Stimulated activated CD4-positive, alpha-beta T cell treated with anti-CD3 and anti-CD28 coated beads, Interleukin-4, amount 100 ng/mL, for 48 hours (primary cell): ENCODE results near the gene NCOA1.
"Not testable (repeated sequence)": the region's sequence is repeated elsewhere in the genome, so short reads cannot be mapped to it uniquely, and the experiment has no call there.

ENCODE experiments used
- DNase-seq, 2 donors: peaks; one replicate each; pipeline ENCODE4 v3.0.0-alpha.2; 2020; ENCODE audit warnings: low read depth in 2 of 2

Gene NCOA1

GRCh38 chr2:24533574-24533973 is 42.5 kb downstream of the NCOA1 start:
- DNase-seq: not testable (repeated sequence)

GRCh38 chr2:24538720-24539119 is 47.7 kb downstream of the NCOA1 start:
- no peak for DNase-seq

- no peak for DNase-seq
Measured at GRCh38 chr2:24539258-24539657, 48.2 kb downstream of the NCOA1 start.

GRCh38 chr2:24540011-24540477 is 49.0 kb downstream of the NCOA1 start:
- DNase-seq: no peak

GRCh38 chr2:24541621-24542020 is 50.6 kb downstream of the NCOA1 start:
- no peak for DNase-seq

- DNase-seq: no peak
Measured at GRCh38 chr2:24542269-24542872, 51.3 kb downstream of the NCOA1 start.

GRCh38 chr2:24543252-24543651 is 52.2 kb downstream of the NCOA1 start:
- no peak for DNase-seq

- no peak for DNase-seq
Measured at GRCh38 chr2:24544456-24545115, 53.5 kb downstream of the NCOA1 start.

GRCh38 chr2:24546669-24547068 is 55.6 kb downstream of the NCOA1 start:
- DNase-seq: no peak

GRCh38 chr2:24548058-24548457 is 57.0 kb downstream of the NCOA1 start:
- no peak for DNase-seq

- DNase-seq: not testable (repeated sequence)
Measured at GRCh38 chr2:24550301-24550700, 59.2 kb downstream of the NCOA1 start.

GRCh38 chr2:24551016-24551415 is 60.0 kb downstream of the NCOA1 start:
- DNase-seq: no peak

- no peak for DNase-seq
Measured at GRCh38 chr2:24552836-24553235, 61.8 kb downstream of the NCOA1 start.

GRCh38 chr2:24558781-24559472 is 67.9 kb downstream of the NCOA1 start:
- no peak for DNase-seq

- DNase-seq: no peak
Measured at GRCh38 chr2:24559473-24560113, 68.5 kb downstream of the NCOA1 start.

GRCh38 chr2:24565537-24565936 is 74.5 kb downstream of the NCOA1 start:
- no peak for DNase-seq

- DNase-seq: no peak
Measured at GRCh38 chr2:24566209-24566608, 75.2 kb downstream of the NCOA1 start.

- no peak for DNase-seq
Measured at GRCh38 chr2:24566630-24567029, 75.6 kb downstream of the NCOA1 start.

GRCh38 chr2:24568551-24568950 is 77.5 kb downstream of the NCOA1 start:
- DNase-seq: no peak

- not testable (repeated sequence) for DNase-seq
Measured at GRCh38 chr2:24569565-24569964, 78.5 kb downstream of the NCOA1 start.

- no peak for DNase-seq
Measured at GRCh38 chr2:24570225-24570624, 79.2 kb downstream of the NCOA1 start.

GRCh38 chr2:24571828-24572442 is 80.9 kb downstream of the NCOA1 start:
- no peak for DNase-seq
